GM12878 (cell line): Measurements from ENCODE around the gene RER1. TPM values are rescaled to one million over a fixed set of nuclear protein-coding genes. Genes with fewer than 3 reads are reported as not detected.

Experiments used
- ATAC-seq: fragments of 200-7000 bp; cut with Tn5 transposase; 3 replicates; pipeline ENCODE4 v1.9.1; 2020; ENCODE audit warnings: mild to moderate bottlenecking, moderate library complexity
- BruUV-seq: library from RNA; stranded (reverse); fragments of 400-500 nt; replicated peaks from 2 replicates; lab custom pipeline; 2021; lab: Mats Ljungman, UMichigan
- CTCF ChIA-PET: fragments of 300-600 bp; sonication (Branson Sonifier 250); formaldehyde crosslinking; extraction: SDS; loops from one replicate; lab custom pipeline; 2021; ENCODE audit warnings: inconsistent platforms; lab: Yijun Ruan, JAX
- POLR2A ChIA-PET: fragments of 350-600 bp; formaldehyde crosslinking; extraction: SDS; loops from one replicate; lab custom pipeline; 2021; ENCODE audit warnings: inconsistent platforms; lab: Charles Lee
- RAD21 ChIA-PET: fragments of 300-600 bp; sonication (Branson Sonifier 250); formaldehyde crosslinking; loops from one replicate; lab custom pipeline; 2023; ENCODE audit warnings: antibody characterized with exemption; ENCODE audit not compliant: unreplicated experiment; lab: Charles Lee
- SMC1A ChIA-PET: fragments of 300-600 bp; sonication (Branson Sonifier 250); formaldehyde crosslinking; loops from one replicate; lab custom pipeline; 2023; ENCODE audit not compliant: unreplicated experiment, uncharacterized antibody; lab: Charles Lee
- DNase-seq: peaks from one replicate; pipeline ENCODE4 v3.0.0-alpha.2; 2011; ENCODE audit warnings: low read depth, low spot score
- FAIRE-seq: peaks from 3 replicates; lab custom pipeline; 2011; peaks lifted over from hg19 to GRCh38; lab: Jason Lieb, UNC
- H2AFZ ChIP-seq: 2 replicates; pipeline ENCODE4 v1.6.0; 2011; ENCODE audit warnings: low read depth, low read length, control low read depth; ENCODE audit not compliant: control insufficient read depth
- H3K27ac ChIP-seq: 2 replicates; pipeline ENCODE4 v1.5.1; 2011; ENCODE audit warnings: control low read depth; ENCODE audit not compliant: control insufficient read depth, insufficient read depth
- H3K27me3 ChIP-seq, 2 experiments: replicated peaks in 1 of 2; 2 replicates each; pipeline versions ENCODE4 v1.6.0 to v1.6.1; 2011; ENCODE audit warnings: low read length in 1 of 2; ENCODE audit not compliant: control insufficient read depth in 2 of 2, insufficient read depth in 2 of 2
- H3K36me3 ChIP-seq, 2 experiments: 2 replicates each; pipeline ENCODE4 v1.5.1; 2011; ENCODE audit warnings: low read length in 1 of 2; ENCODE audit not compliant: control insufficient read depth in 2 of 2, insufficient read depth in 2 of 2
- H3K4me1 ChIP-seq: 2 replicates; pipeline ENCODE4 v1.6.1; 2011; ENCODE audit warnings: mild to moderate bottlenecking, low read length, moderate library complexity, mixed read lengths; ENCODE audit not compliant: control insufficient read depth, insufficient read depth
- H3K4me2 ChIP-seq: 2 replicates; pipeline ENCODE4 v1.6.0; 2011; ENCODE audit warnings: control low read depth; ENCODE audit not compliant: control insufficient read depth, insufficient read depth
- H3K4me3 ChIP-seq: fragments of 200-600 bp; sonication (generic); 2 replicates; pipeline ENCODE4 v1.5.1; 2016
- H3K79me2 ChIP-seq: 2 replicates; pipeline ENCODE4 v1.6.0; 2011; ENCODE audit warnings: low read length; ENCODE audit not compliant: control insufficient read depth, insufficient read depth
- H3K9ac ChIP-seq: 2 replicates; pipeline ENCODE4 v1.8.0; 2011; ENCODE audit warnings: low read length, control low read depth, mixed read lengths; ENCODE audit not compliant: control insufficient read depth, insufficient read depth
- H3K9me3 ChIP-seq: replicated peaks from 3 replicates; pipeline ENCODE4 v1.5.1; 2011; ENCODE audit warnings: mild to moderate bottlenecking, low read length; ENCODE audit not compliant: control insufficient read depth, insufficient read depth
- H4K20me1 ChIP-seq: 2 replicates; pipeline ENCODE4 v1.6.0; 2011; ENCODE audit not compliant: control insufficient read depth, insufficient read depth
- GATAD2B ChIP-seq: fragments of 450-650 bp; conservative IDR thresholded peaks from 2 replicates; pipeline ENCODE4 v1.6.1; 2017; ENCODE audit warnings: low read depth, mild to moderate bottlenecking, moderate library complexity
- JUNB ChIP-seq: IDR thresholded peaks from 2 replicates; pipeline ENCODE4 v1.6.1; 2016; ENCODE audit warnings: antibody characterized with exemption, mild to moderate bottlenecking
- MEF2A ChIP-seq: IDR thresholded peaks from 2 replicates; pipeline ENCODE4 v1.6.1; 2011; ENCODE audit warnings: low read depth, mild to moderate bottlenecking, low read length, moderate library complexity; ENCODE audit not compliant: insufficient read depth
- MYC ChIP-seq: IDR thresholded peaks from 2 replicates; pipeline ENCODE4 v1.6.1; 2011; ENCODE audit warnings: mild to moderate bottlenecking, low read length, moderate library complexity, inconsistent platforms; ENCODE audit not compliant: insufficient read depth, insufficient replicate concordance, insufficient read length, severe bottlenecking
- NBN ChIP-seq: fragments of 450-650 bp; IDR thresholded peaks from 2 replicates; pipeline ENCODE4 v1.6.1; 2016
- NFIC ChIP-seq: IDR thresholded peaks from 2 replicates; pipeline ENCODE4 v1.6.1; 2012; ENCODE audit warnings: low read depth, mild to moderate bottlenecking, inconsistent platforms, low read length, moderate library complexity
- POLR2A ChIP-seq: IDR thresholded peaks from 2 replicates; pipeline ENCODE4 v1.6.1; 2011; ENCODE audit warnings: low read depth, mild to moderate bottlenecking, low read length
- SRF ChIP-seq, 2 experiments: IDR thresholded peaks; 2 replicates each; pipeline ENCODE4 v1.6.1; 2011; ENCODE audit warnings: low read depth in 2 of 2, low read length in 2 of 2, mild to moderate bottlenecking in 1 of 2, moderate library complexity in 1 of 2
- WRNIP1 ChIP-seq: IDR thresholded peaks from 2 replicates; pipeline ENCODE4 v1.6.1; 2011; ENCODE audit warnings: low read depth, low read length, improper control_type of control experiment, borderline replicate concordance
- YY1 ChIP-seq: IDR thresholded peaks from 2 replicates; pipeline ENCODE4 v1.6.1; 2011; ENCODE audit warnings: low read depth, mild to moderate bottlenecking, low read length
- ZBED1 ChIP-seq: IDR thresholded peaks from 2 replicates; pipeline ENCODE4 v1.6.1; 2016; ENCODE audit warnings: borderline replicate concordance
- WGBS: methylation state at CpG from one replicate; pipeline ENCODE4 v1.1.6; 2016; ENCODE audit warnings: low lambda C conversion rate; ENCODE audit not compliant: insufficient replicate concordance, insufficient coverage; ENCODE audit errors: missing lambda C conversion rate; 5-methylcytosine and 5-hydroxymethylcytosine counted together
- in situ Hi-C: fragments of 300-500 bp; cut with MboI; formaldehyde crosslinking; loops from 9 replicates; pipeline ENCODE4 v1.14.3; 2018; ENCODE audit warnings: mixed read lengths
- intact Hi-C: fragments of 100-400 bp; cut with micrococcal nuclease; formaldehyde crosslinking; loops from one replicate; pipeline ENCODE4 v1.14.2; 2022; ENCODE audit not compliant: unreplicated experiment
- polyA plus RNA-seq, 11 experiments: library from polyadenylated mRNA; depleted of rRNA in 4 of 11; unstranded in 6 of 11; stranded (reverse) in 5 of 11; fragments of >200 nt; fragmentation: Nextera tagmentation in 4 of 11; fragmentation: Illumina TruSeq in 1 of 11; extraction: Ambion mirVana in 4 of 11; extraction: Trizol in 1 of 11; gene quantifications; 1 replicate in 1 of 11; 2 replicates in 10 of 11; pipeline versions ENCODE4 v1.2.1 to v1.2.3, GENCODE V29; 2011 to 2016; ENCODE audit warnings: inconsistent platforms in 2 of 11, missing spikeins in 2 of 11, low read depth in 1 of 11
- total RNA-seq, 4 experiments: library from RNA; depleted of rRNA in 3 of 4; stranded (reverse); fragments of >200 nt in 3 of 4; fragmentation: Illumina TruSeq in 1 of 4; extraction: Trizol in 1 of 4; gene quantifications; 2 replicates each; pipeline versions ENCODE4 v1.2.1 to v1.2.3, GENCODE V29; 2013 to 2021
- TF ChIP-seq, protein P1 (sequence below): fragments of 450-650 bp; IDR thresholded peaks from 2 replicates; pipeline ENCODE4 v1.6.1; 2017; ENCODE audit warnings: low read depth, mild to moderate bottlenecking, moderate library complexity
- TF ChIP-seq, protein P2 (sequence below): fragments of 150-350 bp; IDR thresholded peaks from 2 replicates; pipeline ENCODE4 v1.6.1; 2014; ENCODE audit warnings: mild to moderate bottlenecking, low read depth, low read length
- TF ChIP-seq, protein P3 (sequence below): fragments of 450-650 bp; IDR thresholded peaks from 2 replicates; pipeline ENCODE4 v1.6.1; 2016; ENCODE audit warnings: mild to moderate bottlenecking
- TF ChIP-seq, protein P4 (sequence below): fragments of 450-650 bp; formaldehyde crosslinking; IDR thresholded peaks from 2 replicates; pipeline ENCODE4 v1.4.0; 2020; ENCODE audit warnings: mild to moderate bottlenecking, moderate library complexity

RER1 gene
- total and polyA plus RNA-seq, 10 of the 15 experiments (the other 5 are each of a cell fraction or from before 2014, with no cell fraction given), result 29.2 to 274 (median 136) TPM

DNA sequence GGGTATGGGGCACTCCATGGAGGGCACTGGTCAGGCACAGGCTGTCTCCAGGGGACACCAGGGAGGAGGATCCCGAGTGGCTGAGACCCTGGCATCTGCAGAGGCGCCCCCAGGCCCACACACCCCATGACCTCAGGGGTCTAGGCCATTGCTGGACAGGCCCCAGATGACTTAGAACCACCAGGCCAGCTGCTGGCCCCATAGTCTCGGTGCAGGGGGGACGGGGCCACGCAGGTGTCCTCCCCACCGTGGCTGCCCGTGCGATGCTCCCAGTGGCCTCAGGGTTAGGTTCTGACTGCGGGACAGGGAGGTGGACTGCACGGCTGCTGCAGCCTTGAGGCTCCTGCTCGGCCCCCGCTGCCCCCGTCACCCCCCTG, 44.2 kb upstream of the RER1 start:
- SMC1A ChIA-PET, result no interaction called here
- POLR2A ChIA-PET, result no interaction called here
- intact Hi-C loops, result no loop called here
- no peaks in the 10 kb centered on the region for H3K9me3 ChIP-seq
- BruUV-seq, result no TSS peak
- H3K4me1 ChIP-seq, result no peaks in the 10 kb centered on the region
- no peaks in the 10 kb centered on the region for H3K36me3 ChIP-seq
- H3K79me2 ChIP-seq, result no peaks in the 10 kb centered on the region
- no peaks in the 10 kb centered on the region for H4K20me1 ChIP-seq
- FAIRE-seq (no peak), ATAC-seq (no peak), DNase-seq (no peak)
- whole genome bisulfite sequencing, result 43% methylated on average over 13 of the region's 13 CpGs
- CTCF ChIA-PET, result no interaction called here
- RAD21 ChIA-PET, result no interaction called here
- no peaks in the 10 kb centered on the region for H3K27me3 ChIP-seq
- in situ Hi-C loops, result no loop called here
- H2AFZ ChIP-seq, result no peak overlapping the region
- no peak overlapping the region for H3K27ac ChIP-seq
- no peak overlapping the region for H3K4me3 ChIP-seq
- no peak overlapping the region for H3K9ac ChIP-seq
- H3K4me2 ChIP-seq, result no peak overlapping the region
- TF ChIP-seq MYC (no peak), GATAD2B (no peak), POLR2A (no peak), WRNIP1 (no peak), JUNB (no peak), MEF2A (no peak), NBN (no peak), NFIC (no peak), SRF (IDR thresholded peaks at IDR 0.05; ENCODE audit: low read depth in 2 of 2, low read length in 2 of 2) (no peak), YY1 (no peak), ZBED1 (no peak)
- TF ChIP-seq, protein P1, sequence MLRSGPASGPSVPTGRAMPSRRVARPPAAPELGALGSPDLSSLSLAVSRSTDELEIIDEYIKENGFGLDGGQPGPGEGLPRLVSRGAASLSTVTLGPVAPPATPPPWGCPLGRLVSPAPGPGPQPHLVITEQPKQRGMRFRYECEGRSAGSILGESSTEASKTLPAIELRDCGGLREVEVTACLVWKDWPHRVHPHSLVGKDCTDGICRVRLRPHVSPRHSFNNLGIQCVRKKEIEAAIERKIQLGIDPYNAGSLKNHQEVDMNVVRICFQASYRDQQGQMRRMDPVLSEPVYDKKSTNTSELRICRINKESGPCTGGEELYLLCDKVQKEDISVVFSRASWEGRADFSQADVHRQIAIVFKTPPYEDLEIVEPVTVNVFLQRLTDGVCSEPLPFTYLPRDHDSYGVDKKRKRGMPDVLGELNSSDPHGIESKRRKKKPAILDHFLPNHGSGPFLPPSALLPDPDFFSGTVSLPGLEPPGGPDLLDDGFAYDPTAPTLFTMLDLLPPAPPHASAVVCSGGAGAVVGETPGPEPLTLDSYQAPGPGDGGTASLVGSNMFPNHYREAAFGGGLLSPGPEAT, result no peak
- TF ChIP-seq, protein P2, sequence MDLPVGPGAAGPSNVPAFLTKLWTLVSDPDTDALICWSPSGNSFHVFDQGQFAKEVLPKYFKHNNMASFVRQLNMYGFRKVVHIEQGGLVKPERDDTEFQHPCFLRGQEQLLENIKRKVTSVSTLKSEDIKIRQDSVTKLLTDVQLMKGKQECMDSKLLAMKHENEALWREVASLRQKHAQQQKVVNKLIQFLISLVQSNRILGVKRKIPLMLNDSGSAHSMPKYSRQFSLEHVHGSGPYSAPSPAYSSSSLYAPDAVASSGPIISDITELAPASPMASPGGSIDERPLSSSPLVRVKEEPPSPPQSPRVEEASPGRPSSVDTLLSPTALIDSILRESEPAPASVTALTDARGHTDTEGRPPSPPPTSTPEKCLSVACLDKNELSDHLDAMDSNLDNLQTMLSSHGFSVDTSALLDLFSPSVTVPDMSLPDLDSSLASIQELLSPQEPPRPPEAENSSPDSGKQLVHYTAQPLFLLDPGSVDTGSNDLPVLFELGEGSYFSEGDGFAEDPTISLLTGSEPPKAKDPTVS, result no peak
- TF ChIP-seq, protein P3, sequence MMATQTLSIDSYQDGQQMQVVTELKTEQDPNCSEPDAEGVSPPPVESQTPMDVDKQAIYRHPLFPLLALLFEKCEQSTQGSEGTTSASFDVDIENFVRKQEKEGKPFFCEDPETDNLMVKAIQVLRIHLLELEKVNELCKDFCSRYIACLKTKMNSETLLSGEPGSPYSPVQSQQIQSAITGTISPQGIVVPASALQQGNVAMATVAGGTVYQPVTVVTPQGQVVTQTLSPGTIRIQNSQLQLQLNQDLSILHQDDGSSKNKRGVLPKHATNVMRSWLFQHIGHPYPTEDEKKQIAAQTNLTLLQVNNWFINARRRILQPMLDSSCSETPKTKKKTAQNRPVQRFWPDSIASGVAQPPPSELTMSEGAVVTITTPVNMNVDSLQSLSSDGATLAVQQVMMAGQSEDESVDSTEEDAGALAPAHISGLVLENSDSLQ, result no peak
- TF ChIP-seq, protein P4, sequence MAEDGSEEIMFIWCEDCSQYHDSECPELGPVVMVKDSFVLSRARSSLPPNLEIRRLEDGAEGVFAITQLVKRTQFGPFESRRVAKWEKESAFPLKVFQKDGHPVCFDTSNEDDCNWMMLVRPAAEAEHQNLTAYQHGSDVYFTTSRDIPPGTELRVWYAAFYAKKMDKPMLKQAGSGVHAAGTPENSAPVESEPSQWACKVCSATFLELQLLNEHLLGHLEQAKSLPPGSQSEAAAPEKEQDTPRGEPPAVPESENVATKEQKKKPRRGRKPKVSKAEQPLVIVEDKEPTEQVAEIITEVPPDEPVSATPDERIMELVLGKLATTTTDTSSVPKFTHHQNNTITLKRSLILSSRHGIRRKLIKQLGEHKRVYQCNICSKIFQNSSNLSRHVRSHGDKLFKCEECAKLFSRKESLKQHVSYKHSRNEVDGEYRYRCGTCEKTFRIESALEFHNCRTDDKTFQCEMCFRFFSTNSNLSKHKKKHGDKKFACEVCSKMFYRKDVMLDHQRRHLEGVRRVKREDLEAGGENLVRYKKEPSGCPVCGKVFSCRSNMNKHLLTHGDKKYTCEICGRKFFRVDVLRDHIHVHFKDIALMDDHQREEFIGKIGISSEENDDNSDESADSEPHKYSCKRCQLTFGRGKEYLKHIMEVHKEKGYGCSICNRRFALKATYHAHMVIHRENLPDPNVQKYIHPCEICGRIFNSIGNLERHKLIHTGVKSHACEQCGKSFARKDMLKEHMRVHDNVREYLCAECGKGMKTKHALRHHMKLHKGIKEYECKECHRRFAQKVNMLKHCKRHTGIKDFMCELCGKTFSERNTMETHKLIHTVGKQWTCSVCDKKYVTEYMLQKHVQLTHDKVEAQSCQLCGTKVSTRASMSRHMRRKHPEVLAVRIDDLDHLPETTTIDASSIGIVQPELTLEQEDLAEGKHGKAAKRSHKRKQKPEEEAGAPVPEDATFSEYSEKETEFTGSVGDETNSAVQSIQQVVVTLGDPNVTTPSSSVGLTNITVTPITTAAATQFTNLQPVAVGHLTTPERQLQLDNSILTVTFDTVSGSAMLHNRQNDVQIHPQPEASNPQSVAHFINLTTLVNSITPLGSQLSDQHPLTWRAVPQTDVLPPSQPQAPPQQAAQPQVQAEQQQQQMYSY, result no peak
